AG09309 (cell line): ENCODE data around the gene KCNJ12.
"Not testable (repeated sequence)": the region's sequence is repeated elsewhere in the genome, so short reads cannot be mapped to it uniquely, and the experiment has no call there.

Experiments used
- DNase-seq: peaks from one replicate; pipeline ENCODE4 v3.0.0-alpha.2; 2010; ENCODE audit warnings: low read depth
- H3K4me3 ChIP-seq: 2 replicates; pipeline ENCODE4 v1.5.1; 2011; ENCODE audit warnings: mild to moderate bottlenecking, low read depth, low read length, moderate library complexity; ENCODE audit not compliant: control insufficient read depth
- TF ChIP-seq, protein P1 (sequence below): IDR thresholded peaks from 2 replicates; pipeline ENCODE4 v1.5.1; 2011; ENCODE audit warnings: mild to moderate bottlenecking, low read depth, low read length, inconsistent platforms; ENCODE audit not compliant: insufficient read depth, control insufficient read depth; ENCODE audit errors: missing control alignments

The KCNJ12 gene

DNA sequence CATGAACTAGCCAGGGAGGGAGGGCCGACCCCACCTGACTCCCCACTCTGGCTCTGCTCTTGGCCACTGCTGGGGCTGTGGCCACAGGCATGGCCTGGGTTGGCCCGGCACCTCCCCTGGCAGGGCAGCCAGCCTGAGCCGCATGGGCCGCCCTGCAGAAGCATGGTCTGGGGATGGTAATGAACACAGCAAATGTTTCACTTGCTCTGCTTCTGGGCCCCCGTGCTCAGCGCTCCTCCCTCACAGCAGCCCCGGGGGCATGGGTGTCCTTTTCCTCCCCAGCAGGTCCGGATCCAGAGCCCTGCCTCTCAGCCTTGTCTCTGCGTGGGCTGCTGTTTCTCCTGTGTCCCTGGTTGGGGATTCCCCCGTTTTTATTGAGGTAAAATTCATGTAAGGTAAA is 30.9 kb upstream of the KCNJ12 start:
- H3K4me3 ChIP-seq: no peak overlapping the region
- TF ChIP-seq, protein P1, sequence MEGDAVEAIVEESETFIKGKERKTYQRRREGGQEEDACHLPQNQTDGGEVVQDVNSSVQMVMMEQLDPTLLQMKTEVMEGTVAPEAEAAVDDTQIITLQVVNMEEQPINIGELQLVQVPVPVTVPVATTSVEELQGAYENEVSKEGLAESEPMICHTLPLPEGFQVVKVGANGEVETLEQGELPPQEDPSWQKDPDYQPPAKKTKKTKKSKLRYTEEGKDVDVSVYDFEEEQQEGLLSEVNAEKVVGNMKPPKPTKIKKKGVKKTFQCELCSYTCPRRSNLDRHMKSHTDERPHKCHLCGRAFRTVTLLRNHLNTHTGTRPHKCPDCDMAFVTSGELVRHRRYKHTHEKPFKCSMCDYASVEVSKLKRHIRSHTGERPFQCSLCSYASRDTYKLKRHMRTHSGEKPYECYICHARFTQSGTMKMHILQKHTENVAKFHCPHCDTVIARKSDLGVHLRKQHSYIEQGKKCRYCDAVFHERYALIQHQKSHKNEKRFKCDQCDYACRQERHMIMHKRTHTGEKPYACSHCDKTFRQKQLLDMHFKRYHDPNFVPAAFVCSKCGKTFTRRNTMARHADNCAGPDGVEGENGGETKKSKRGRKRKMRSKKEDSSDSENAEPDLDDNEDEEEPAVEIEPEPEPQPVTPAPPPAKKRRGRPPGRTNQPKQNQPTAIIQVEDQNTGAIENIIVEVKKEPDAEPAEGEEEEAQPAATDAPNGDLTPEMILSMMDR: no peak
- no peak for DNase-seq

DNA sequence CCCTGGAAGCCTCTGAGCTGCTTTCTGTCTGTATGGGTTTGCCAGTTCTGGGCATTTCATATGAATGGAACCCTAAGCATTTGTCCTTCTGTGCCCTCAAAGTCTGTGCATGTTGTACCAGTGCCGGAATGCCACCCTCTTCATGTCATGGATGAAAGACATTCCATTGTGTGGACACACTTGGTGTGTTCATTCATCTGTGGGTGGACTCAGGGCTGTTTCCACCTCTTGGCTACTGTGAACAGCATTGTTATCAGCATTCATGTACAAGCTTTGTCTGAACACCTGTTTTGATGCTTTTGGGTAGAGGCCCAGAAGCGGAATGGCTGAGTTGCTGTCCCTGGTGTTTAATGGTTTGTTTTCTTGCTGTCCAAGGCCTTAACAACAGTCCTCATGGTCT is 30.1 kb upstream of the KCNJ12 start:
- H3K4me3 ChIP-seq: not testable (repeated sequence)

DNA sequence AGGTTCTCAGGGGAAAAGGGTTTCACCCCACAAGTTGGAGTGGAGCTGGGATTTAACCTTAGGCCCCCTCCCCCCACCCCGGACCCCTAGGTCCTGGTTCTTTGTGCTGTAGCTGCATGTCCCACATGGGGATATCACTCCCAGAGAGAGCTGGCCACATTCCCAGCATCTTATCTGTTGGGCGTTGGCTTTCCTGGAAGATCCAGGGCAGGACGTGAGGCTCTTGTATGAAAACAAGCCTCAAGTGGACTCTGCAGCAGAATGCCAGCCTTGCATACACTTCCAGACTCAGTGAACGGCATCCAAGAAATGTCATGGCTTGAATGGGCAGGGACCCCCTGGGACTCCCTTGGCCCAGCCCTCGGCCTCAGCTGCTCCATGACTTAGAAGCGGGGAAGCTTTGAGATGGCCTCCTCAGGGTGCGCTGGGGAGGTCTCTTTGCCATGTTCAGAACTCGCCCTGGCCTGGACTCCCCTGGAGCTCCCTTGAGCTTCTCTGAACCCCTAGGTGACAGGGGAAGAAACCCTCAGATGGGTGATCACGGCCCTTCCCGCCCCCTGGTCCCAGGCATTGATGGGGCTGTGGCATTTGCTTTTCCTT is 29.4 kb upstream of the KCNJ12 start:
- not testable (repeated sequence) for H3K4me3 ChIP-seq, DNase-seq

More for the DNA sequence above, 30.1 kb upstream of the KCNJ12 start:
- not testable (repeated sequence) for DNase-seq

DNA sequence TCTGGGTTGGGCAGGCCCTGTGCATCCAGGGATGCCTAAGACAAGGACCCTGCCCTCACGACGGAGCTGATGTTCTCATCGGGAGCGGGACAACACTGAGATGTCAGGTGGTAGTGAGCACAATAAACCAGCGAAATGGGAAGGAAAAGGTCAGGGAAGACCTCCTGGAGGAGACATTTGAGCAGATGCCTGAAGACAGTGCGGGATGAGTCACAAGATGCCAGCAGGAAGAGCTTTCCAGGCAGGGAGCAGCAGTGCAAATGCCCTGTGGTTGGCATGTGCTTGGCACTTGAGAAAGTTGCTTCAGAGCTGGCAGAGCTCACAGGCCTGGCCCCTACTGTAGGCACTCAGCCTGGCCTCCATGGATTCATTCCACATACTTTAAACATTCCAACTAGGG is 28.5 kb upstream of the KCNJ12 start:
- H3K4me3 ChIP-seq, DNase-seq: not testable (repeated sequence)

DNA sequence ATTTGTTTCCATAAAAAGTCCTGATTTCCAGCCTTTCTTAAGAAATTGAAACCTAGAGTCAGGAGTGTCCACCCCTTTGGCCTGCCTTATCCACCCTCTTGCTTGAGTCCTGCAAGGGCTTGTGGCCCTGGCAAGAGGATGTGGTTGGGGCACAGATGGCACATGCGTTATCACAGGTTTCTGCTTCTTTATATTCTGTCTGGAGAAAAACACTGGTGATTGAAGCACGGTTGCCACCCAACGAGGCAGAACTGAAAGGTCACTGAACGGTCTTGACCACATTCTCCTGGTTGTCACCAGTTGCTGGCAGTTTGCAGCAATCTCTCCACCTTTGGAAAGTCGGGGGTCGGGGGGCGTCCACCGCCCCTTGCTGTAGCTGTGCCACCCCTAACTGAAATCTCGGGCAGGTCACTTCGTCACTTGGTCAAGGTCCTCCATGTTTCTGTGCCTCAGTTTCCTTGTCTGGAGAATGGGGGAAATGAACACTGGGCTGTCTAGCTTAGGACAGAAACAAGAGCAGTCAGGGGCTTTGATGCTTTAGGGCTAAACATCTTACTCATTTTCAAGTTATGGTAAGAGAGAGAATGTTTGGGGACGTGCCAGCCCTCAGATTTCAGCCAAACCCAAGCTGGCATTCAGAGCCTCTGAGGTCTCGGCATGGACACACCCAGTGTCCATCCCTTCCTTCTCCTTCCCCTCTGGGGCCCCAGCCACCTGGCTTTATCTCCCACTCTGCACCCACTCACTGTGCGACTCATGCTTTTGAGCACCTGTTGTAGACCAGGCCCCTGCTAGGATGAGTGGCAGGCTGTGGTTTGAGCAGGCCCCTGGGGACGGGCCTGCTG is 27.9 kb upstream of the KCNJ12 start:
- H3K4me3 ChIP-seq, DNase-seq: not testable (repeated sequence)

DNA sequence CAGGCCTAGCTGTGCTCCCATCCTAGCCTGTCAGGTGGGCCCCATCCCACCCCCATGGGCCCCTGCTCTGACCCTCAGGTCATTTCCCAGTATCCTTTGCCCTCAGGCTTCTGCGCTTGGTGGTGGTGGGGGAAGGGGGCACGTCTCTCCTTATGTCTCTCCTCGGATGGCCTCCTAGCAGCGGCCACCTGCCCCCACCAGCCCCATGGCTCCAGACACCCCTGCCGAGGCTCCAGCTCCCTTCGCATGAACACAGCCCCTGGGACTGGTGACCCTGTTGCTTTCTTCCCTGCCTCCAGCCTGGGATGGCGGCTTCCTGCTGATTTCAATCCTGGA is 27.3 kb upstream of the KCNJ12 start:
- not testable (repeated sequence) for DNase-seq, H3K4me3 ChIP-seq

DNA sequence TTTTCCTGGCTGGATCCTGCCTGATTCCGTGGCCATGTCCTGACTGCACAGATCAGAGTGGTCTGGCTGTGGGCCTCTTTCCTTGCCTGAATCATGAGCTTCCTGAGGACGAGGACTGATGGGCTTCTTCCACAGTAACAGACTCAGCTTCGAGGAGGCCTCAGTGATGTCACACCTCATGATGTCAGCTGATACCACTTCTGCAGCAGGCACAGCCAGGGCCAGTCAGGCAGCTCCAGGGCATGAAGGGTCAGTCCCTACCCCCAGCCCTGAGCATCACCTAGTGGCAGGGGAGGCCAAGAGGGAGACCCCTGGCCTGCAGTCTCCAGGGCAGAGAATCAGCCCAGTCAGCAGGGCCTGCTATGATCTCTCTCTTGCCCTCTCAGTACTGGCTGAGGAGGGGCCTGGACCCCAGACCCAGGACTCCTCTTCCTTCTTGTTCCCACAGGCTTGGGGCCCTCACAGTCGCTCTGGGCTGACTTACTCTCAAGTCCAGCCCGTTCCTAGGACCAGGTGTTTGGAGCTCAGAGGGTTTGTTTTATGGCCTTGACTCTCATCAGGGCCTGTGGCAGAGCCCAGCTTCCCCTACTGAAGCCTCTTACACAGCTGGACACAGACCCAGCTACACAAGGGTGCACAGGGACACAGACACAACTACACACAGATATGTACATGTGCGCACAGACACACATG is 26.7 kb upstream of the KCNJ12 start:
- not testable (repeated sequence) for H3K4me3 ChIP-seq, DNase-seq

DNA sequence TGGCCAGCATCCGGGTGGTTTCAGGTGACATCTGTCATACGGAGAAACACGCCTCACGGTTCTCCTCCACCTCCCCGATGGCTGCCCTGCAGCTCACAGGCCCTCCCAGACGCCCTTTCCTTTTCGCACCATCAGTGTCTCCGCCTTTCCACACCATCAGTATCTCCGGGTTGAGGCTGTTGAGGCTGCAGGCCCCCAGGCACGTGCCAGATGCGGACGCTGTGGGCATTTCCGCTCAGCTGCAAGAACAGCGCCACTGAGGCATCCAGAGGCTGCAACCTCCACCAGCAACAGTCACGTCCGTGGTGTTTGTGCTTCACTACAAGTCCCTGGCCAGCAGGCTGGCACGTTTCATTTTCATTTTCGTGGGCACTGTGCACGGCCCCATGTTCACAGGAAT is 25.7 kb upstream of the KCNJ12 start:
- not testable (repeated sequence) for H3K4me3 ChIP-seq, DNase-seq

DNA sequence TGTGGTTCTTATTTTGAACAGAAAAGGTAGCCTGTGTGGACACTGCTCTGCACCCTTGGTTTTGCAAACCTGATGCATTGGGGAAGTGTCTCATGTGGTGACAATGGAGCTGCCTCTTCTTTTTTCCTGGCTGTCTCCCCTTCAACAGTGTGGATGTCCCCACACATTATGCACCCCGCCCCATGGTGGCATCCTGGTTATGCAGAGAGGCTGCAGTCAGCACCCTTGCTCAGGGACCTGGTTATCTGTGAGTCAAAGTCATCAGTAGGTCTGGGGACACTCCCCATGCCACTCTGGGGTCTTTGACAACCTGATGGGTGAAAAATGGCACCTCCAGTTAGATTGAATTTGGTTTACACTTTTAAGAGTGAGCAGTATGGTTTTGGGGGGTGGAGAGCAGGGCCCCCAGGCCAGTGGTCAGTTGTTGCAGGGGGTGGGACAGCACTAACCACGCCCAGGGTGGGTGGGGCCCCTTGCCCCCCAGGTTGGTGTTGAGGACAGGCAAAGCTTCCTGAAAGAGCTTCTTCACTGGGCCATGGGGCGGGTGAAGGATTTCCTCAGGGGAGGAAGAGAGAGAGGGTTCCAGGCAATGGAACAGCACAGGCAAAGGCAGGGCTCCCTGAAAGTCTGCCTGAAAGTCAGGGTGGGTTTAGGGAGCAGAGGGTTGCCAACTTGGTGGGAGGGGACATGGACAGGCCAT is 24.6 kb upstream of the KCNJ12 start:
- TF ChIP-seq, protein P1: no peak
- H3K4me3 ChIP-seq: no peak overlapping the region
- no peak for DNase-seq

DNA sequence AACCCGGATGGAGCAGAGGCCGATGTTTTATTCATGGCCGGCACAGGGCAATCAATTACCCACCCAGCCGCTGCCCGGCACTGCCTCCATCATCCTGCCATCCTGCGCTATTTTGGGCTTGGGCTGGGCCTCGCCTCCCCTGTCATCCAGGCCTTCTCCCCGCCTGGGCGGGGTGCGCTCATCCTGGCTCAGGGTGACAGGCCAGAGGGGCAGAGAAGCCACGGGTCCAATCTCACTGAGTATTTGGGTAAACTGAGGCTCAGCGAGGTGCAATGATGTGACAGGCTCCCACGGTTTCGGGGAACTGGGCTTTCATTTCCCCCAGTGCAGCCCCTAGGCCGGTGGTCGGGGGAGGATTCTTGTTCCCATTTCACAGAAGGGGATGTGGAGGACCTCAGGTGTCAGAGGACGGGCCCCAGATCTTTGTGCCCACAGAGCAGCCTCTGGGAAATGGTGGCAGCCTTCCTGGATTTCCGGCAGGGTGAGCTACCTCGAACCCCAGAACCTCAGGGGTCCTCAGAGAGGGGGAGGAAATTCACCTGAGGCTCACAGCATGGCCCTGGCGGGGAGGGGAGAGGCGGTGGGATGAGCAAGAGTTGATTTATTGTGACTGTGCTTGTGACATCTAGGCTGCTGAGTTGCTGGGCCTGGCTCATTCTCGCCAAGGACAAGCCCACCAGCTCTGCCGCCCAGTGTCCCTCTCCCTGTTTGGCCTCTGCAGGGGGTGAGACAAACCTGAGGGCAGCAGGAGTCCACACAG is 23.8 kb upstream of the KCNJ12 start:
- TF ChIP-seq, protein P1: no peak
- H3K4me3 ChIP-seq: no peak overlapping the region
- no peak for DNase-seq
